WTC11 (cell line): Measurements from ENCODE around the gene UTP14A. TPM values are rescaled to one million over a fixed set of nuclear protein-coding genes. Genes with fewer than 3 reads are reported as not detected.

Source experiments
- ATAC-seq: fragments of 200-7000 bp; cut with Tn5 transposase; 2 replicates; pipeline ENCODE4 v1.10.0; 2021; ENCODE audit warnings: mild to moderate bottlenecking, moderate library complexity
- CTCF ChIA-PET: fragments of 300-600 bp; sonication (Branson Sonifier 250); formaldehyde crosslinking; loops from one replicate; lab custom pipeline; 2021; ENCODE audit warnings: antibody characterized with exemption; lab: Charles Lee
- POLR2A ChIA-PET: fragments of 350-600 bp; sonication (Branson Sonifier 250); formaldehyde crosslinking; loops from one replicate; lab custom pipeline; 2021; ENCODE audit warnings: antibody characterized with exemption; lab: Charles Lee
- DNase-seq: peaks from one replicate; pipeline ENCODE4 v3.0.0; 2021; ENCODE audit warnings: low spot score
- H3K27ac Mint-ChIP-seq: 2 replicates; pipeline ENCODE4 v1.8.0; 2021; ENCODE audit warnings: mixed read lengths
- H3K27me3 Mint-ChIP-seq: 2 replicates; pipeline ENCODE4 v1.8.0; 2021; ENCODE audit warnings: low read depth, mild to moderate bottlenecking, moderate library complexity, mixed read lengths
- H3K36me3 Mint-ChIP-seq: 2 replicates; pipeline ENCODE4 v1.8.0; 2021; ENCODE audit warnings: mixed read lengths
- H3K4me1 Mint-ChIP-seq: 2 replicates; pipeline ENCODE4 v1.8.0; 2022; ENCODE audit warnings: mixed read lengths
- H3K4me3 Mint-ChIP-seq: 2 replicates; pipeline ENCODE4 v1.8.0; 2021; ENCODE audit warnings: mild to moderate bottlenecking, moderate library complexity, mixed read lengths
- H3K9me3 Mint-ChIP-seq: 2 replicates; pipeline ENCODE4 v1.8.0; 2021; ENCODE audit warnings: mixed read lengths
- CBFB ChIP-seq: sonication (generic); formaldehyde crosslinking; IDR thresholded peaks from 2 replicates; pipeline ENCODE4 v1.8.1; 2022; ENCODE audit warnings: mild to moderate bottlenecking, low read depth, missing genetic modification reagents
- GTF2I ChIP-seq: fragments of 250-450 bp; sonication (Bioruptor Pico); conservative IDR thresholded peaks from 2 replicates; pipeline ENCODE4 v1.4.0; 2021; ENCODE audit warnings: mild to moderate bottlenecking
- HMGA2 ChIP-seq: fragments of 250-450 bp; sonication (Bioruptor Pico); IDR thresholded peaks from 2 replicates; pipeline ENCODE4 v1.4.0; 2021; ENCODE audit warnings: mild to moderate bottlenecking, moderate library complexity
- JAZF1 ChIP-seq: fragments of 250-450 bp; sonication (Bioruptor Pico); IDR thresholded peaks from 2 replicates; pipeline ENCODE4 v1.9.0; 2021; ENCODE audit warnings: moderate library complexity, mild to moderate bottlenecking, inconsistent platforms
- NFYB ChIP-seq: sonication (generic); formaldehyde crosslinking; conservative IDR thresholded peaks from 2 replicates; pipeline ENCODE4 v1.8.0; 2022; ENCODE audit warnings: low read depth, missing genetic modification reagents
- NR3C1 ChIP-seq: sonication (generic); formaldehyde crosslinking; conservative IDR thresholded peaks from 2 replicates; pipeline ENCODE4 v1.8.1; 2023; ENCODE audit warnings: low read depth, mild to moderate bottlenecking, missing genetic modification reagents
- SMAD3 ChIP-seq: sonication (generic); formaldehyde crosslinking; IDR thresholded peaks from 2 replicates; pipeline ENCODE4 v1.8.0; 2022; ENCODE audit warnings: missing genetic modification reagents, mild to moderate bottlenecking, borderline replicate concordance
- TCF7 ChIP-seq: sonication (generic); formaldehyde crosslinking; IDR thresholded peaks from 2 replicates; pipeline ENCODE4 v1.8.0; 2022; ENCODE audit warnings: mild to moderate bottlenecking, low read depth, missing genetic modification reagents, moderate library complexity
- TEAD1 ChIP-seq: sonication (generic); formaldehyde crosslinking; IDR thresholded peaks from 2 replicates; pipeline ENCODE4 v1.8.0; 2022; ENCODE audit warnings: mild to moderate bottlenecking, missing genetic modification reagents
- TP53 ChIP-seq: sonication (generic); formaldehyde crosslinking; IDR thresholded peaks from 2 replicates; pipeline ENCODE4 v1.8.1; 2023; ENCODE audit warnings: mild to moderate bottlenecking, missing genetic modification reagents
- ZBTB21 ChIP-seq: sonication (generic); formaldehyde crosslinking; IDR thresholded peaks from 2 replicates; pipeline ENCODE4 v1.8.1; 2023; ENCODE audit warnings: mild to moderate bottlenecking, missing genetic modification reagents, borderline replicate concordance
- ZNF138 ChIP-seq: sonication (generic); formaldehyde crosslinking; conservative IDR thresholded peaks from 2 replicates; pipeline ENCODE4 v1.8.1; 2022; ENCODE audit warnings: mild to moderate bottlenecking, moderate library complexity, missing genetic modification reagents
- ZNF317 ChIP-seq: sonication (generic); formaldehyde crosslinking; IDR thresholded peaks from 2 replicates; pipeline ENCODE4 v1.8.1; 2023; ENCODE audit warnings: low read depth, mild to moderate bottlenecking, moderate library complexity, missing genetic modification reagents, borderline replicate concordance
- total RNA-seq: library from RNA; stranded (reverse); gene quantifications from 3 replicates; pipeline ENCODE4 v1.2.3, GENCODE V29; 2021
- TF ChIP-seq, protein P1 (sequence below): sonication (generic); formaldehyde crosslinking; IDR thresholded peaks from 2 replicates; pipeline ENCODE4 v1.8.1; 2022; ENCODE audit warnings: mild to moderate bottlenecking, missing genetic modification reagents, moderate library complexity, borderline replicate concordance
- TF ChIP-seq, protein P2 (sequence below): sonication (generic); formaldehyde crosslinking; IDR thresholded peaks from 2 replicates; pipeline ENCODE4 v1.8.1; 2023; ENCODE audit warnings: mild to moderate bottlenecking, missing genetic modification reagents
- TF ChIP-seq, protein P3 (sequence below): sonication (generic); formaldehyde crosslinking; conservative IDR thresholded peaks from 2 replicates; pipeline ENCODE4 v1.8.1; 2022; ENCODE audit warnings: mild to moderate bottlenecking, missing genetic modification reagents
- TF ChIP-seq, protein P4 (sequence below): fragments of 250-450 bp; sonication (Bioruptor Pico); IDR thresholded peaks from 2 replicates; pipeline ENCODE4 v1.9.0; 2021; ENCODE audit warnings: mild to moderate bottlenecking, borderline replicate concordance
- TF ChIP-seq, protein P5 (sequence below): sonication (generic); formaldehyde crosslinking; IDR thresholded peaks from 2 replicates; pipeline ENCODE4 v1.8.1; 2023; ENCODE audit warnings: mild to moderate bottlenecking, missing genetic modification reagents, moderate library complexity
- TF ChIP-seq, protein P6 (sequence below): sonication (generic); formaldehyde crosslinking; IDR thresholded peaks from 2 replicates; pipeline ENCODE4 v1.8.1; 2023; ENCODE audit warnings: mild to moderate bottlenecking, missing genetic modification reagents, borderline replicate concordance
- TF ChIP-seq, protein P7 (sequence below): fragments of 250-450 bp; sonication (Bioruptor Pico); IDR thresholded peaks from 2 replicates; pipeline ENCODE4 v1.9.0; 2021; ENCODE audit warnings: moderate library complexity, mild to moderate bottlenecking, inconsistent platforms, borderline replicate concordance

UTP14A gene
- total RNA-seq, 1 experiment from 2014 or later: 17.4 TPM

DNA sequence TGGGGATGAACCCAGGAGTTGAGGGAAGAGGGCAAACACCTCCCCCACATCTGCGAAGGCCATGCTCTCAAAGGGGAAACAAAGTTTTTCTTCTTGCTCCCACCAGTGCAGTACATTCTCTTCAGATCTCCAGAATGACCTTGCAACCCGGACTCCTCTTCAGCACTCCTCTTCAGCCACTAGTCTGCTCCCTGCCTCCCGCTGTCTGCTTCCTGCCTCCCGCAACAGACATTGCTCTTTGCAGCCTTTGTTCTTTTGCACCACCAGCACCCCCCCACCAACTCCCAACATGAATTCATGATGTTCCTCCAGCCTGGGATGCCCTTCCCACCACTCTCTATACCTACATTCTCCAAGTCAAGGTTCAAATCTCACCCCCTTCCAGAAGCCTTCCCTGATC lies 32.1 kb downstream of the UTP14A start (continued):
- no peak for TF ChIP-seq ZBTB21 (CRISPR knock-in tag)
- TF ChIP-seq, protein P1, sequence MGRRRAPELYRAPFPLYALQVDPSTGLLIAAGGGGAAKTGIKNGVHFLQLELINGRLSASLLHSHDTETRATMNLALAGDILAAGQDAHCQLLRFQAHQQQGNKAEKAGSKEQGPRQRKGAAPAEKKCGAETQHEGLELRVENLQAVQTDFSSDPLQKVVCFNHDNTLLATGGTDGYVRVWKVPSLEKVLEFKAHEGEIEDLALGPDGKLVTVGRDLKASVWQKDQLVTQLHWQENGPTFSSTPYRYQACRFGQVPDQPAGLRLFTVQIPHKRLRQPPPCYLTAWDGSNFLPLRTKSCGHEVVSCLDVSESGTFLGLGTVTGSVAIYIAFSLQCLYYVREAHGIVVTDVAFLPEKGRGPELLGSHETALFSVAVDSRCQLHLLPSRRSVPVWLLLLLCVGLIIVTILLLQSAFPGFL (CRISPR knock-in tag): no peak

DNA sequence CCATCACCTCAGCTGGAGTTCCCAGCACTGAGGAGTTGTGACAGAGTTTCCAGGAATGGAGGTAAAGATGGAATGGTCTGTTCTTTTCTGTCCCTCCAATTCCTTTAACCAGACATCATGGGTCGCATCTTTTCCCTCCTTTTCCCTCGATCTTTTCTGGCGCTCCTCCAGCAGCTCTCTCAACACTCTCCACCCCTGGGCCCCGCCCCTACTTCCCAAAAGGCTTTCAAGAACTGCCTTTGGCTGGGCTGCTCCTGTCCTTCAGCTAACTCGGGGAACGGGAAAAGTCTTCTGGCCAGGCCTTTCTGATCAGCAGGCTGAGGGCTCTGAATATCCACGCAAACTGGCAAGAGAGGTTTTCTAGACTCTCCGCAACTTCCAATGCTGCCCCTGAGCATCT lies 34.0 kb downstream of the UTP14A start:
- peaks cover 66% of the 10 kb centered on the region for H3K27me3 Mint-ChIP-seq
- TF ChIP-seq, protein P2, sequence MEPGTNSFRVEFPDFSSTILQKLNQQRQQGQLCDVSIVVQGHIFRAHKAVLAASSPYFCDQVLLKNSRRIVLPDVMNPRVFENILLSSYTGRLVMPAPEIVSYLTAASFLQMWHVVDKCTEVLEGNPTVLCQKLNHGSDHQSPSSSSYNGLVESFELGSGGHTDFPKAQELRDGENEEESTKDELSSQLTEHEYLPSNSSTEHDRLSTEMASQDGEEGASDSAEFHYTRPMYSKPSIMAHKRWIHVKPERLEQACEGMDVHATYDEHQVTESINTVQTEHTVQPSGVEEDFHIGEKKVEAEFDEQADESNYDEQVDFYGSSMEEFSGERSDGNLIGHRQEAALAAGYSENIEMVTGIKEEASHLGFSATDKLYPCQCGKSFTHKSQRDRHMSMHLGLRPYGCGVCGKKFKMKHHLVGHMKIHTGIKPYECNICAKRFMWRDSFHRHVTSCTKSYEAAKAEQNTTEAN (CRISPR knock-in tag): no peak
- TF ChIP-seq TEAD1 (CRISPR knock-in tag) (no peak), NFYB (no peak), GTF2I (CRISPR knock-in tag) (no peak), SMAD3 (CRISPR knock-in tag) (no peak), NR3C1 (CRISPR knock-in tag) (no peak), HMGA2 (CRISPR knock-in tag) (no peak), TP53 (no peak), ZNF138 (CRISPR knock-in tag) (no peak), ZNF317 (no peak), CBFB (no peak), TCF7 (CRISPR knock-in tag) (no peak), JAZF1 (CRISPR knock-in tag) (no peak)
- TF ChIP-seq, protein P3, sequence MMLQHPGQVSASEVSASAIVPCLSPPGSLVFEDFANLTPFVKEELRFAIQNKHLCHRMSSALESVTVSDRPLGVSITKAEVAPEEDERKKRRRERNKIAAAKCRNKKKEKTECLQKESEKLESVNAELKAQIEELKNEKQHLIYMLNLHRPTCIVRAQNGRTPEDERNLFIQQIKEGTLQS (CRISPR knock-in tag): no peak
- TF ChIP-seq, protein P4, sequence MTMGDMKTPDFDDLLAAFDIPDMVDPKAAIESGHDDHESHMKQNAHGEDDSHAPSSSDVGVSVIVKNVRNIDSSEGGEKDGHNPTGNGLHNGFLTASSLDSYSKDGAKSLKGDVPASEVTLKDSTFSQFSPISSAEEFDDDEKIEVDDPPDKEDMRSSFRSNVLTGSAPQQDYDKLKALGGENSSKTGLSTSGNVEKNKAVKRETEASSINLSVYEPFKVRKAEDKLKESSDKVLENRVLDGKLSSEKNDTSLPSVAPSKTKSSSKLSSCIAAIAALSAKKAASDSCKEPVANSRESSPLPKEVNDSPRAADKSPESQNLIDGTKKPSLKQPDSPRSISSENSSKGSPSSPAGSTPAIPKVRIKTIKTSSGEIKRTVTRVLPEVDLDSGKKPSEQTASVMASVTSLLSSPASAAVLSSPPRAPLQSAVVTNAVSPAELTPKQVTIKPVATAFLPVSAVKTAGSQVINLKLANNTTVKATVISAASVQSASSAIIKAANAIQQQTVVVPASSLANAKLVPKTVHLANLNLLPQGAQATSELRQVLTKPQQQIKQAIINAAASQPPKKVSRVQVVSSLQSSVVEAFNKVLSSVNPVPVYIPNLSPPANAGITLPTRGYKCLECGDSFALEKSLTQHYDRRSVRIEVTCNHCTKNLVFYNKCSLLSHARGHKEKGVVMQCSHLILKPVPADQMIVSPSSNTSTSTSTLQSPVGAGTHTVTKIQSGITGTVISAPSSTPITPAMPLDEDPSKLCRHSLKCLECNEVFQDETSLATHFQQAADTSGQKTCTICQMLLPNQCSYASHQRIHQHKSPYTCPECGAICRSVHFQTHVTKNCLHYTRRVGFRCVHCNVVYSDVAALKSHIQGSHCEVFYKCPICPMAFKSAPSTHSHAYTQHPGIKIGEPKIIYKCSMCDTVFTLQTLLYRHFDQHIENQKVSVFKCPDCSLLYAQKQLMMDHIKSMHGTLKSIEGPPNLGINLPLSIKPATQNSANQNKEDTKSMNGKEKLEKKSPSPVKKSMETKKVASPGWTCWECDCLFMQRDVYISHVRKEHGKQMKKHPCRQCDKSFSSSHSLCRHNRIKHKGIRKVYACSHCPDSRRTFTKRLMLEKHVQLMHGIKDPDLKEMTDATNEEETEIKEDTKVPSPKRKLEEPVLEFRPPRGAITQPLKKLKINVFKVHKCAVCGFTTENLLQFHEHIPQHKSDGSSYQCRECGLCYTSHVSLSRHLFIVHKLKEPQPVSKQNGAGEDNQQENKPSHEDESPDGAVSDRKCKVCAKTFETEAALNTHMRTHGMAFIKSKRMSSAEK (CRISPR knock-in tag): no peak
- TF ChIP-seq, protein P5, sequence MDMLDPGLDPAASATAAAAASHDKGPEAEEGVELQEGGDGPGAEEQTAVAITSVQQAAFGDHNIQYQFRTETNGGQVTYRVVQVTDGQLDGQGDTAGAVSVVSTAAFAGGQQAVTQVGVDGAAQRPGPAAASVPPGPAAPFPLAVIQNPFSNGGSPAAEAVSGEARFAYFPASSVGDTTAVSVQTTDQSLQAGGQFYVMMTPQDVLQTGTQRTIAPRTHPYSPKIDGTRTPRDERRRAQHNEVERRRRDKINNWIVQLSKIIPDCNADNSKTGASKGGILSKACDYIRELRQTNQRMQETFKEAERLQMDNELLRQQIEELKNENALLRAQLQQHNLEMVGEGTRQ: no peak
- TF ChIP-seq, protein P6, sequence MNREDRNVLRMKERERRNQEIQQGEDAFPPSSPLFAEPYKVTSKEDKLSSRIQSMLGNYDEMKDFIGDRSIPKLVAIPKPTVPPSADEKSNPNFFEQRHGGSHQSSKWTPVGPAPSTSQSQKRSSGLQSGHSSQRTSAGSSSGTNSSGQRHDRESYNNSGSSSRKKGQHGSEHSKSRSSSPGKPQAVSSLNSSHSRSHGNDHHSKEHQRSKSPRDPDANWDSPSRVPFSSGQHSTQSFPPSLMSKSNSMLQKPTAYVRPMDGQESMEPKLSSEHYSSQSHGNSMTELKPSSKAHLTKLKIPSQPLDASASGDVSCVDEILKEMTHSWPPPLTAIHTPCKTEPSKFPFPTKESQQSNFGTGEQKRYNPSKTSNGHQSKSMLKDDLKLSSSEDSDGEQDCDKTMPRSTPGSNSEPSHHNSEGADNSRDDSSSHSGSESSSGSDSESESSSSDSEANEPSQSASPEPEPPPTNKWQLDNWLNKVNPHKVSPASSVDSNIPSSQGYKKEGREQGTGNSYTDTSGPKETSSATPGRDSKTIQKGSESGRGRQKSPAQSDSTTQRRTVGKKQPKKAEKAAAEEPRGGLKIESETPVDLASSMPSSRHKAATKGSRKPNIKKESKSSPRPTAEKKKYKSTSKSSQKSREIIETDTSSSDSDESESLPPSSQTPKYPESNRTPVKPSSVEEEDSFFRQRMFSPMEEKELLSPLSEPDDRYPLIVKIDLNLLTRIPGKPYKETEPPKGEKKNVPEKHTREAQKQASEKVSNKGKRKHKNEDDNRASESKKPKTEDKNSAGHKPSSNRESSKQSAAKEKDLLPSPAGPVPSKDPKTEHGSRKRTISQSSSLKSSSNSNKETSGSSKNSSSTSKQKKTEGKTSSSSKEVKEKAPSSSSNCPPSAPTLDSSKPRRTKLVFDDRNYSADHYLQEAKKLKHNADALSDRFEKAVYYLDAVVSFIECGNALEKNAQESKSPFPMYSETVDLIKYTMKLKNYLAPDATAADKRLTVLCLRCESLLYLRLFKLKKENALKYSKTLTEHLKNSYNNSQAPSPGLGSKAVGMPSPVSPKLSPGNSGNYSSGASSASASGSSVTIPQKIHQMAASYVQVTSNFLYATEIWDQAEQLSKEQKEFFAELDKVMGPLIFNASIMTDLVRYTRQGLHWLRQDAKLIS (CRISPR knock-in tag): no peak
- TF ChIP-seq, protein P7, sequence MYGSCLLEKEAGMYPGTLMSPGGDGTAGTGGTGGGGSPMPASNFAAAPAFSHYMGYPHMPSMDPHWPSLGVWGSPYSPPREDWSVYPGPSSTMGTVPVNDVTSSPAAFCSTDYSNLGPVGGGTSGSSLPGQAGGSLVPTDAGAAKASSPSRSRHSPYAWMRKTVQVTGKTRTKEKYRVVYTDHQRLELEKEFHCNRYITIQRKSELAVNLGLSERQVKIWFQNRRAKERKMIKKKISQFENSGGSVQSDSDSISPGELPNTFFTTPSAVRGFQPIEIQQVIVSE (CRISPR knock-in tag): no peak

More for the DNA sequence above, 34.0 kb downstream of the UTP14A start:
- POLR2A ChIA-PET: no interaction called here
- Mint-ChIP-seq H3K4me1 (peaks cover 25% of the 10 kb centered on the region), H3K36me3 (no peaks in the 10 kb centered on the region), H3K4me3 (no peak overlapping the region; the same call in 1 of the 2 replicates), H3K9me3 (no peaks in the 10 kb centered on the region), H3K27ac (no peak overlapping the region)
- CTCF ChIA-PET: interaction anchor here (0.8 to 3.3 kb wide), 3 partner anchors 13 to 121 kb away, joined by 3 to 10 read pairs (median 3); no protein-coding TSS in a partner anchor
- DNase-seq (no peak), ATAC-seq (peak; percentile 68)
